Measurements from ENCODE around the gene UBAC1.
"Not testable (repeated sequence)": the region's sequence is repeated elsewhere in the genome, so short reads cannot be mapped to it uniquely, and the experiment has no call there.

UBAC1 gene

GRCh38 chr9:135921749-135922310 lies 39.3 kb downstream of the UBAC1 start:
- Mint-ChIP-seq H3K36me3 (ENCODE audit: low read depth) (peaks cover 25% of the 10 kb centered on the region), H3K4me1 (peaks cover 27% of the 10 kb centered on the region), H3K27me3 (no peaks in the 10 kb centered on the region), H3K9me3 (peaks cover 19% of the 10 kb centered on the region), H3K27ac (no peak overlapping the region), H3K4me3 (no peak overlapping the region)
- DNase-seq (no peak), ATAC-seq (no peak)

DNA sequence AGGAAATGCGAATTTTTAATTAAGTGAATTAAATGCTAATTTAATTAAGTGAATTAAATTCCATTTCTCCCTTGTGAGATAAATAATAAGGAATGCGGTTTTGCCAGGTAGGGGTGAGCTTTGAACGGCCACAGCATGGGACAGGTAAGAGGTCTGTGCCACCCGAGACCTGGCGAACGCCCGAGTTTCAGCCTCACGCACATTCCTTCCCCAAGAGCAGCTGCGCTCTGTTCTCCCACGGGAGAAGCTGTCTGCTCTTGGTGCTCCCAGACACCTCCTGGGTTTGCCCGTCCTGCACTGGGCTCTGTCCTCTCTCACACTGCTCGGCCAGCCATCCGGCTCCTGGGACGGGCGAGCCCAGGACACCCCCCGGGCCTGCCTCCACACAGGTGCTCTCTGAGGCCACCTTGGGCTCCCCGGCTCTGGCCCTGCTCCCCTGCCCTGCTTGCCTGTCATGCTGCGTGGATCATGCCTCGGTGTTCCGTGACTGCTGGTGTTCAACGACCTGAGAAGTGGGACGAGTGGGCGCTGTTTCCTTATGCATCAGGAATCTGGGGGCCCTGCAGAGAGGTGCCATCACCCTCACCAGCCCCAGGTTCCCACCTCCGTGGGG lies 40.1 kb downstream of the UBAC1 start:
- no peak for DNase-seq
- no peak for ATAC-seq
- Mint-ChIP-seq H3K27me3 (no peaks in the 10 kb centered on the region), H3K9me3 (peaks cover 25% of the 10 kb centered on the region), H3K27ac (no peak overlapping the region), H3K36me3 (ENCODE audit: low read depth) (peaks cover 33% of the 10 kb centered on the region), H3K4me3 (no peak overlapping the region), H3K4me1 (peaks cover 23% of the 10 kb centered on the region)

DNA sequence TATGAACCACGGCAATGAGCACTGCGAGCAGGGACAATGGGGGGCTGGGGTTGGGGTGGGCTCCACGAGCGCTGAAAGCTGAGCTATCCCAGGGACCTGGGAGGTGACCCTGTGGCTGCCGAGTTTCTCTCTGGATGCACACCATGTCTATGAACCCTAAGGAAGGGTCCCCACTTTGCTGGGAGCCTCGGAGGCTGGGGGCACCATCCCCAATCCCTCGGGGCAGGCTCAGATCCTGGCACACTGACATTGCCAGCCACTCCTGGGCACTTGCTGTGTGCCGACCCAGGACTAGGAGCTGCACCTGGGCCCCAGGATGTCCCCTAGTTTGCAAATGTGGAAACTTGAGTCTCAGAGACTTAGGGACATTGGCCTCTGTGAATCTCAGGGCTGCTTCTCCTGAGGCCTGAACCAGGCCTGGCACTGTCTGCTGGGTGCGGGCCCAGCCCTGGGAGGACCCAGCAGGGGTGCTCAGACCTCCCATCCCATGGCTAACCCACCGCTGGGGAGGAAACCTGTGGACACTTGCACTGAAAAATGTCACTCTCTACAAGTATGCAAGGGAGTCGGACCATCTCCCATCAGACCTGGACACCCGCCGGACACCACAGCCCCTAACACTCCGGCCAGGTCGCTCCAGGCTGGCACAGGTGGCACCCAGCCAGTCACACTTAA lies 40.8 kb downstream of the UBAC1 start:
- ATAC-seq (no peak), DNase-seq (no peak)
- Mint-ChIP-seq H3K27ac (no peak overlapping the region), H3K36me3 (ENCODE audit: low read depth) (peaks cover 36% of the 10 kb centered on the region), H3K4me3 (no peak overlapping the region), H3K9me3 (peaks cover 32% of the 10 kb centered on the region), H3K4me1 (peaks cover 16% of the 10 kb centered on the region), H3K27me3 (no peaks in the 10 kb centered on the region)

DNA sequence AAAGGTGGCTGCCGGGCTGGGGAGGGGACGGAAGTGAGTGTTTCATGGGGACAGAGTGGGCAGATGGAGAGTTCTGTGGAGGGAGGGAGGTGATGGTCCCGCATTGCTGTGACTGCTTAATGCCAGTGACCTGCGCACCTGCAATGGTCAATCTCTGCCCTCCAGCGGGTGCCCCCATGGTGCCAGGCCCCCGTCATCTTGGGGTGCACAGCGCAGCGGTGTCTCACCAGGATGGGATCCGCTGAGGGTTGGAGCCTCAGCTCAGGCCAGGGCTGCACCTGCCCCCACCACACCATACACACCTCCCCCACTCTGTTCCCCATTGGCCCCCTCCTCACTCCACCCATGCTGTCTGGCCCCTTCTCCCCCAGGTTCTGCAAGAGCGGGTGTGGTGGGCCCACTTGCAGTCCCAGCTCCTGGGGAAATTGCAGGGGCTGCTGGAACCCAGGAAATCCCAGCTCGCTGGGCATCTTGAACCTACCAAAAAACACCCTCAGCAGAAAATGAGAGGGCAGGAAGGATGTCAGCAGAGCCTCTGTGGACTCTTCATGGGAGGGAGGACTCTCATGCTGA lies 41.8 kb downstream of the UBAC1 start:
- no peak for ATAC-seq
- H3K4me1 Mint-ChIP-seq: peaks cover 6% of the 10 kb centered on the region
- peaks cover 41% of the 10 kb centered on the region for H3K36me3 Mint-ChIP-seq (ENCODE audit: low read depth)
- no peak overlapping the region for H3K4me3 Mint-ChIP-seq
- DNase-seq: no peak
- no peak overlapping the region for H3K27ac Mint-ChIP-seq
- no peaks in the 10 kb centered on the region for H3K27me3 Mint-ChIP-seq
- H3K9me3 Mint-ChIP-seq: peaks cover 38% of the 10 kb centered on the region

- H3K27ac Mint-ChIP-seq, H3K4me3 Mint-ChIP-seq, H3K4me1 Mint-ChIP-seq, DNase-seq, ATAC-seq, H3K27me3 Mint-ChIP-seq: not testable (repeated sequence)
- H3K36me3 Mint-ChIP-seq (ENCODE audit: low read depth): peaks cover 68% of the 10 kb centered on the region
- H3K9me3 Mint-ChIP-seq: peaks cover 46% of the 10 kb centered on the region
These were observed 44.9 kb downstream of the UBAC1 start for GRCh38 chr9:135916227-135916626.

- Mint-ChIP-seq H3K36me3 (ENCODE audit: low read depth) (peaks cover 81% of the 10 kb centered on the region), H3K27me3 (no peaks in the 10 kb centered on the region), H3K4me3 (no peak overlapping the region), H3K4me1 (peaks cover 20% of the 10 kb centered on the region), H3K27ac (no peak overlapping the region), H3K9me3 (peaks cover 52% of the 10 kb centered on the region)
- no peak for ATAC-seq
- DNase-seq: no peak
These were observed 46.3 kb downstream of the UBAC1 start for GRCh38 chr9:135914921-135915320.

DNA sequence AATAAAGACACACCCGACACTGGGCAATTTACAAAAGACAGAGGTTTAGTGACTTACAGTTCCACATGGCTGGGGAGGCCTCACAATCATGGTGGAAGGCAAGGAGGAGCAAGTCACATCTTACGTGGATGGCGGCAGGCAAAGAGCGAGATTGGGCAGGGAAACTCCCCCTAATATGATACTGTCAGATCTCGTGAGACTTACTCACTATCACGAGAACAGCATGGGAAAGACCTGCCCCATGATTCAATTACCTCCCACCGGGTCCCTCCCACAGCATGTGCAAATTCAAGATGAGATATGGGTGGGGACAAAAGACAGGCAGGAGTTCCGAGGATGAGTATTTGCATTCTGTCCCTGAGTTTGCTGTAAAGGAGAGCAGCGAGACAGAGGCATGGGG lies 49.9 kb downstream of the UBAC1 start:
- not testable (repeated sequence) for DNase-seq, H3K27ac Mint-ChIP-seq, H3K4me3 Mint-ChIP-seq, ATAC-seq, H3K27me3 Mint-ChIP-seq
- Mint-ChIP-seq H3K4me1 (peaks cover 37% of the 10 kb centered on the region), H3K9me3 (peaks cover 28% of the 10 kb centered on the region), H3K36me3 (ENCODE audit: low read depth) (peaks cover 71% of the 10 kb centered on the region)

DNA sequence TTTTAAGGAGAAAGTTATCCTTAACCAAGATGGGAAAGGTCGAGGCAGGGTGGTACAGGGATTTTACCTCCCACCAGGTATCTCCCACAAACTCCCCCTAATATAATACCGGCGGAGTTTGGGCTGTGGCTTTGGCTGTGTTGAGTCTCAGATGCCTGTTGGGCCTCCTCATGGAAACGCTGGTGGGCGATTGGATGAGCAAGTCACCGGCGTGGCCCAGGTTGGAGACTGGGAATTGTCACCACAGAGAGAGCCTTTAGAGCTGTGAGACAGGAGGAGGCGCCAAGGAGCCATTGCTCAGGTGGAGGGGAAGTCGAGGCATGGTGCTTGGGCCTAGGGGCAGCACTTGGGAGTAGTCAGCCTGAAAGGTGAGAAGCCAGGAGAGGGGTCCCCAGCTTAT lies 50.4 kb downstream of the UBAC1 start:
- Mint-ChIP-seq H3K27ac (no peak overlapping the region), H3K36me3 (ENCODE audit: low read depth) (peaks cover 67% of the 10 kb centered on the region), H3K4me3 (no peak overlapping the region), H3K9me3 (peaks cover 24% of the 10 kb centered on the region), H3K27me3 (no peaks in the 10 kb centered on the region), H3K4me1 (peaks cover 41% of the 10 kb centered on the region)
- DNase-seq (no peak), ATAC-seq (no peak)

- Mint-ChIP-seq H3K9me3 (peaks cover 18% of the 10 kb centered on the region), H3K4me1 (peaks cover 47% of the 10 kb centered on the region), H3K36me3 (ENCODE audit: low read depth) (peaks cover 62% of the 10 kb centered on the region), H3K4me3 (peak overlapping the region; percentile 21), H3K27ac (peak overlapping the region; percentile 39), H3K27me3 (no peaks in the 10 kb centered on the region)
- ATAC-seq (no peak), DNase-seq (no peak)
These were observed 51.0 kb downstream of the UBAC1 start for GRCh38 chr9:135910216-135910615.

DNA sequence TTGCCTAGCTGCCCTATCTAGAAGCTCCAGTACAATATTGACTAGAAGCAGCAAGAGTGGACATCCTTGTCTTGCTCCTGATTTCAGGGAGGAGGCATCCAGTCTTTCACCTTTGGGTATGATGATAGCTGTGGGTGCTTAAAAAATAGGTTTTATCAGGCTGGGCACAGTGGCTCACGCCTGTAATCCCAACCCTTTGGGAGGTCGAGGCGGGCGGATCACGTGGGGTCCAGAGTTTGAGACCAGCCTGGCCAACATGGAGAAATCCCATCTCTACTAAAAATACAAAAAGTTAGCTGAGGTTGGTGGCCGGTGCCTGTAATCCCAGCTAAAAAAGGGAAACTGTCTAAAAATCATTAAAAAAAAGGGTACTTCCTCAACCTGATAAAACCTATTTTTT lies 51.8 kb downstream of the UBAC1 start:
- H3K4me1 Mint-ChIP-seq: peaks cover 55% of the 10 kb centered on the region
- peaks cover 13% of the 10 kb centered on the region for H3K9me3 Mint-ChIP-seq
- ATAC-seq (no peak), DNase-seq (no peak)
- H3K27me3 Mint-ChIP-seq: no peaks in the 10 kb centered on the region
- H3K36me3 Mint-ChIP-seq (ENCODE audit: low read depth): peaks cover 59% of the 10 kb centered on the region
- peak overlapping the region; percentile 80 for H3K4me3 Mint-ChIP-seq
- H3K27ac Mint-ChIP-seq: no peak overlapping the region

DNA sequence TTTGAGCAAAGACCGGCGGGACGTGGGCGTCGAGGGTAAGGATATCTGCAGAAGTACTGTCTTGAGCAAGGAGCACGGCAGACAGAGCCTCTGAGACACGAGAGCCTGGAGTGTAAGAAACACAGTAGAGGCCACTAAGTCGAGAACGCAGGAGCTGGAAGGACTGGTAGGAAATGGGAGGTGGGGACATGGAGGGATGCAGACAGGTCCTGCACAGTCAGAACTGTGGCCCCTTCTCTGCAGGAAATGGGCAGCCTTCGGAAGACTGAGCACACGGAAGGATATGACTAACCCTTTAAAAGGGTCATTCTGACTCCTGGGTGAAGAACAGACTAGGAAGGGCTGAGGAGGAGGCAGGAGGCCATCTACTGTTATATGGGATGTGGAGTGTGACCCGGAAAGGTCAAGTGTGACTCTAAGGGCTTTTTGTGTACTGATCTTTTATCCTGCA lies 52.4 kb downstream of the UBAC1 start:
- Mint-ChIP-seq H3K36me3 (ENCODE audit: low read depth) (peaks cover 55% of the 10 kb centered on the region), H3K9me3 (peaks cover 11% of the 10 kb centered on the region), H3K4me1 (peaks cover 59% of the 10 kb centered on the region), H3K27me3 (no peaks in the 10 kb centered on the region), H3K4me3 (peak overlapping the region; percentile 80), H3K27ac (peak overlapping the region; percentile 72)
- DNase-seq: no peak
- ATAC-seq: no peak

- peak; percentile 0 for ATAC-seq
These were observed 53.0 kb downstream of the UBAC1 start for GRCh38 chr9:135908093-135908753.

GRCh38 chr9:135907431-135908092 lies 53.6 kb downstream of the UBAC1 start, which contains the start of gene CAMSAP1:
Gene CAMSAP1 (minus strand): TSS chr9:135907546. CDS start chr9:135907159, 387 bp downstream.
- H3K27me3 Mint-ChIP-seq: no peaks in the 10 kb centered on the region
- peak within 1 kb of the TSS; percentile 75 for H3K27ac Mint-ChIP-seq
- DNase-seq (peak; percentile 96), ATAC-seq (peak; percentile 84)
- peaks cover 62% of the 10 kb centered on the region for H3K4me1 Mint-ChIP-seq
- H3K9me3 Mint-ChIP-seq: peaks cover 7% of the 10 kb centered on the region
- peaks cover 48% of the 10 kb centered on the region for H3K36me3 Mint-ChIP-seq (ENCODE audit: low read depth)
- peak within 1 kb of the TSS; percentile 83 for H3K4me3 Mint-ChIP-seq

More at GRCh38 chr9:135908093-135908753, 53.0 kb downstream of the UBAC1 start:
- H3K4me1 Mint-ChIP-seq: peaks cover 62% of the 10 kb centered on the region
- DNase-seq: no peak
- H3K36me3 Mint-ChIP-seq (ENCODE audit: low read depth): peaks cover 52% of the 10 kb centered on the region
- H3K9me3 Mint-ChIP-seq: peaks cover 7% of the 10 kb centered on the region
- peak overlapping the region; percentile 80 for H3K4me3 Mint-ChIP-seq
- peak overlapping the region; percentile 72 for H3K27ac Mint-ChIP-seq
- H3K27me3 Mint-ChIP-seq: no peaks in the 10 kb centered on the region

- peaks cover 62% of the 10 kb centered on the region for H3K4me1 Mint-ChIP-seq
- peaks cover 7% of the 10 kb centered on the region for H3K9me3 Mint-ChIP-seq
- H3K4me3 Mint-ChIP-seq: no peak overlapping the region
These were observed 54.2 kb downstream of the UBAC1 start for GRCh38 chr9:135907006-135907430.

More at GRCh38 chr9:135907006-135907430, 54.2 kb downstream of the UBAC1 start:
- Mint-ChIP-seq H3K27me3 (no peaks in the 10 kb centered on the region), H3K36me3 (ENCODE audit: low read depth) (peaks cover 46% of the 10 kb centered on the region), H3K27ac (no peak overlapping the region)
- DNase-seq (peak; percentile 37), ATAC-seq (peak; percentile 13)

Measured in activated naive CD8-positive, alpha-beta T cell treated with anti-CD3 and anti-CD28 coated beads, Interleukin-2, amount 50 U/mL, for 24 hours (primary cell).